HepG2 (cell line): ENCODE measurements around the gene BMPR2. TPM values are rescaled to one million over a fixed set of nuclear protein-coding genes. Genes with fewer than 3 reads are reported as not detected.

Experiments
- CREB1 ChIP-seq, 2 experiments: fragments of 450-650 bp in 1 of 2; IDR thresholded peaks; 2 replicates each; pipeline ENCODE4 v1.6.1; 2016 to 2017; ENCODE audit warnings: control low read depth in 1 of 2, mild to moderate bottlenecking in 1 of 2, missing compliant biosample characterization in 1 of 2, missing genetic modification characterization in 1 of 2
- GLI4 ChIP-seq: sonication (generic); formaldehyde crosslinking; IDR thresholded peaks from 2 replicates; pipeline ENCODE4 v1.5.1; 2020; ENCODE audit warnings: missing genetic modification reagents, mild to moderate bottlenecking, moderate library complexity, borderline replicate concordance
- JDP2 ChIP-seq: sonication (generic); formaldehyde crosslinking; IDR thresholded peaks from 2 replicates; pipeline ENCODE4 v1.8.1; 2022; ENCODE audit warnings: missing genetic modification reagents, borderline replicate concordance
- KLF16 ChIP-seq, 2 experiments: sonication (generic) in 1 of 2; formaldehyde crosslinking in 1 of 2; IDR thresholded peaks; 2 replicates each; pipeline versions ENCODE4 v1.6.1 to v1.8.0; 2016 to 2023; ENCODE audit warnings: missing genetic modification reagents in 2 of 2, missing compliant biosample characterization in 1 of 2
- SPEN ChIP-seq: sonication (generic); formaldehyde crosslinking; IDR thresholded peaks from 2 replicates; pipeline ENCODE4 v1.5.1; 2020; ENCODE audit warnings: low read depth, mild to moderate bottlenecking, missing genetic modification reagents
- TCF12 ChIP-seq, 2 experiments: fragments of 450-650 bp in 1 of 2; sonication (generic) in 1 of 2; formaldehyde crosslinking in 1 of 2; IDR thresholded peaks; 2 replicates each; pipeline versions ENCODE4 v1.6.1 to v1.8.0; 2017 to 2022; ENCODE audit warnings: antibody characterized with exemption in 1 of 2, mild to moderate bottlenecking in 1 of 2, missing genetic modification reagents in 1 of 2, moderate library complexity in 1 of 2
- TEAD3 ChIP-seq: optimal IDR thresholded peaks from 2 replicates; pipeline ENCODE3; 2016; ENCODE audit warnings: borderline replicate concordance
- ZFP41 ChIP-seq: sonication (generic); formaldehyde crosslinking; IDR thresholded peaks from 2 replicates; pipeline ENCODE4 v1.4.0; 2020; ENCODE audit warnings: mild to moderate bottlenecking, missing genetic modification reagents, borderline replicate concordance
- ZNF136 ChIP-seq: sonication (generic); formaldehyde crosslinking; IDR thresholded peaks from 2 replicates; pipeline ENCODE4 v1.8.1; 2022; ENCODE audit warnings: low read depth, mild to moderate bottlenecking, moderate library complexity, missing genetic modification reagents
- ZNF550 ChIP-seq: sonication (generic); formaldehyde crosslinking; IDR thresholded peaks from 2 replicates; pipeline ENCODE4 v1.4.0; 2020; ENCODE audit warnings: mild to moderate bottlenecking, missing genetic modification reagents, borderline replicate concordance
- polyA plus RNA-seq, 8 experiments: library from polyadenylated mRNA; depleted of rRNA in 3 of 8; stranded (reverse) in 7 of 8; unstranded in 1 of 8; fragments of >200 nt; fragmentation: Illumina TruSeq in 4 of 8; extraction: Trizol in 4 of 8; gene quantifications; 2 replicates each; pipeline versions ENCODE4 v1.2.1 to v1.2.3, GENCODE V29; 2011 to 2016; ENCODE audit warnings: low read depth in 4 of 8, missing spikeins in 1 of 8, mixed read lengths in 1 of 8; ENCODE audit not compliant: insufficient read depth in 1 of 8
- total RNA-seq, 5 experiments: library from RNA; depleted of rRNA; stranded (reverse); fragments of >200 nt; fragmentation: Illumina TruSeq; extraction: Trizol; gene quantifications; 2 replicates each; pipeline ENCODE4 v1.2.3, GENCODE V29; 2016; ENCODE audit warnings: low read depth in 1 of 5
- TF ChIP-seq, protein P1 (sequence below): sonication (generic); formaldehyde crosslinking; IDR thresholded peaks from 2 replicates; pipeline ENCODE4 v1.4.0; 2020; ENCODE audit warnings: missing genetic modification reagents
- TF ChIP-seq, protein P2 (sequence below): fragments of 450-650 bp; IDR thresholded peaks from 2 replicates; pipeline ENCODE4 v1.6.1; 2017; ENCODE audit warnings: mild to moderate bottlenecking
- TF ChIP-seq, protein P3 (sequence below): IDR thresholded peaks from 2 replicates; pipeline ENCODE4 v1.6.1; 2016
- TF ChIP-seq, protein P4 (sequence below): sonication (generic); formaldehyde crosslinking; IDR thresholded peaks from 2 replicates; pipeline ENCODE4 v1.8.0; 2022; ENCODE audit warnings: mild to moderate bottlenecking, missing genetic modification reagents
- TF ChIP-seq, protein P5 (sequence below): sonication (generic); formaldehyde crosslinking; conservative IDR thresholded peaks from 2 replicates; pipeline ENCODE4 v1.4.0; 2020; ENCODE audit warnings: missing genetic modification reagents

BMPR2 gene
- total and polyA plus RNA-seq, 2 of the 13 experiments (the other 11 are each of a cell fraction or from before 2014, with no cell fraction given): 5.5 to 10.3 TPM

DNA sequence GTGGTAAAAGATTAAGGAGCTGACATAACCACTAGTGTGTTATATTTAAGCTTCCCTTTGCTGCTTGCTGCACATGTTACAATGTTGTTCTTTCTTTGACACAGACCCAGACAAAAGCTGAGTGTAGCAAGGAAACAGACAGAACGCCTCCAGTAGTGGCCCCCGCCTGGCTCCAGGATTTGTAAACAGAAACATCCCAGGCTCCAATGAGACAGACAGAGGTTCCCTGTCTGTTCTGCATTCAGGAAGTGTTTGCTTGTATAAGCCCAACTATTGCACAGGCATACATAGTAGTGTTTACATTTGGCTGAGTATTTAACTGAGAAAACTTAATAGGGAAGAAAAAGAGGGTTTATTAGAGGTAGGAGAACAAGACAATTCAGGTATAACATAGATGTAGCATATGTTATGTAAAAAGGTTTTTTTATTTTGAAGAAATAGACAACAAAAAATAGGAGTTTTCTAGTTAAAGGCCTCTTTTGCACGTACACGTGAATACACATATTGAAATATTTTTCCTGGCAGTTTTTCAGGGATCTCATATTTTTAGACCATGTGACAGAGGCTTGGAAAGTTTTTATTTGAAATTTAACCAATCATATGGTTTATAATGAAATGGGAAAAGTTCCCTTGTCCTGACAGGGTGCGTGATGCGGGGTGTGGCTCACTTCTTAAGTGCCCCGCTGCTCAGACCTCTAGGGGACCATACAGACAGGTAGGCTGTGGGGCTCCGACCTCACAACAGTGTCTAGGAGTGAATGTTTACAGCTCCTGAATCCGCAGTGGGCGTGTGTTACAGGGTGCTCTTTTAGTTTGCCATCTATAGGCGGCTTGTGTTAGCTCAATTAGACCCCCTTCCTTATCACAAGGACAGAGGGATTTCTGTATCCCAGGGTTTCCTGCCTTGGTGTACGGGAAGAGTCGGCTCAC lies 118.4 kb downstream of the BMPR2 start (continued):
- no peak for TF ChIP-seq ZFP41 (CRISPR knock-in tag)
- TF ChIP-seq, protein P1, sequence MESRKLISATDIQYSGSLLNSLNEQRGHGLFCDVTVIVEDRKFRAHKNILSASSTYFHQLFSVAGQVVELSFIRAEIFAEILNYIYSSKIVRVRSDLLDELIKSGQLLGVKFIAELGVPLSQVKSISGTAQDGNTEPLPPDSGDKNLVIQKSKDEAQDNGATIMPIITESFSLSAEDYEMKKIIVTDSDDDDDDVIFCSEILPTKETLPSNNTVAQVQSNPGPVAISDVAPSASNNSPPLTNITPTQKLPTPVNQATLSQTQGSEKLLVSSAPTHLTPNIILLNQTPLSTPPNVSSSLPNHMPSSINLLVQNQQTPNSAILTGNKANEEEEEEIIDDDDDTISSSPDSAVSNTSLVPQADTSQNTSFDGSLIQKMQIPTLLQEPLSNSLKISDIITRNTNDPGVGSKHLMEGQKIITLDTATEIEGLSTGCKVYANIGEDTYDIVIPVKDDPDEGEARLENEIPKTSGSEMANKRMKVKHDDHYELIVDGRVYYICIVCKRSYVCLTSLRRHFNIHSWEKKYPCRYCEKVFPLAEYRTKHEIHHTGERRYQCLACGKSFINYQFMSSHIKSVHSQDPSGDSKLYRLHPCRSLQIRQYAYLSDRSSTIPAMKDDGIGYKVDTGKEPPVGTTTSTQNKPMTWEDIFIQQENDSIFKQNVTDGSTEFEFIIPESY (CRISPR knock-in tag): 0 out of 2 replicates have a peak, but pooled peaks have one; percentile 26
- TF ChIP-seq SPEN: no peak
- TF ChIP-seq, protein P2, sequence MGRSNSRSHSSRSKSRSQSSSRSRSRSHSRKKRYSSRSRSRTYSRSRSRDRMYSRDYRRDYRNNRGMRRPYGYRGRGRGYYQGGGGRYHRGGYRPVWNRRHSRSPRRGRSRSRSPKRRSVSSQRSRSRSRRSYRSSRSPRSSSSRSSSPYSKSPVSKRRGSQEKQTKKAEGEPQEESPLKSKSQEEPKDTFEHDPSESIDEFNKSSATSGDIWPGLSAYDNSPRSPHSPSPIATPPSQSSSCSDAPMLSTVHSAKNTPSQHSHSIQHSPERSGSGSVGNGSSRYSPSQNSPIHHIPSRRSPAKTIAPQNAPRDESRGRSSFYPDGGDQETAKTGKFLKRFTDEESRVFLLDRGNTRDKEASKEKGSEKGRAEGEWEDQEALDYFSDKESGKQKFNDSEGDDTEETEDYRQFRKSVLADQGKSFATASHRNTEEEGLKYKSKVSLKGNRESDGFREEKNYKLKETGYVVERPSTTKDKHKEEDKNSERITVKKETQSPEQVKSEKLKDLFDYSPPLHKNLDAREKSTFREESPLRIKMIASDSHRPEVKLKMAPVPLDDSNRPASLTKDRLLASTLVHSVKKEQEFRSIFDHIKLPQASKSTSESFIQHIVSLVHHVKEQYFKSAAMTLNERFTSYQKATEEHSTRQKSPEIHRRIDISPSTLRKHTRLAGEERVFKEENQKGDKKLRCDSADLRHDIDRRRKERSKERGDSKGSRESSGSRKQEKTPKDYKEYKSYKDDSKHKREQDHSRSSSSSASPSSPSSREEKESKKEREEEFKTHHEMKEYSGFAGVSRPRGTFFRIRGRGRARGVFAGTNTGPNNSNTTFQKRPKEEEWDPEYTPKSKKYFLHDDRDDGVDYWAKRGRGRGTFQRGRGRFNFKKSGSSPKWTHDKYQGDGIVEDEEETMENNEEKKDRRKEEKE: no peak
- peak in 1 of 2 experiments; percentile 82; a peak in 1 of 4 replicates for TF ChIP-seq KLF16 (CRISPR knock-in tag; IDR thresholded peaks at IDR 0.05)
- TF ChIP-seq, protein P3, sequence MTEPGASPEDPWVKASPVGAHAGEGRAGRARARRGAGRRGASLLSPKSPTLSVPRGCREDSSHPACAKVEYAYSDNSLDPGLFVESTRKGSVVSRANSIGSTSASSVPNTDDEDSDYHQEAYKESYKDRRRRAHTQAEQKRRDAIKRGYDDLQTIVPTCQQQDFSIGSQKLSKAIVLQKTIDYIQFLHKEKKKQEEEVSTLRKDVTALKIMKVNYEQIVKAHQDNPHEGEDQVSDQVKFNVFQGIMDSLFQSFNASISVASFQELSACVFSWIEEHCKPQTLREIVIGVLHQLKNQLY (CRISPR knock-in tag): 0 out of 2 replicates have a peak, but pooled peaks have one; percentile 12
- no peak for TF ChIP-seq CREB1 (IDR thresholded peaks at IDR 0.05)
- TF ChIP-seq CREB1 (CRISPR knock-in tag; IDR thresholded peaks at IDR 0.05): peak; percentile 75
- TF ChIP-seq JDP2 (CRISPR knock-in tag): no peak
- TF ChIP-seq ZNF550 (CRISPR knock-in tag): no peak
- TF ChIP-seq TCF12 (IDR thresholded peaks at IDR 0.05): no peak
- 0 out of 2 replicates have a peak, but pooled peaks have one; percentile 30 for TF ChIP-seq TCF12 (CRISPR knock-in tag; IDR thresholded peaks at IDR 0.05)
- peak; percentile 57; the same call in 1 of the 2 replicates for TF ChIP-seq ZNF136 (CRISPR knock-in tag)
- TF ChIP-seq GLI4 (CRISPR knock-in tag): no peak
- peak; percentile 67 for TF ChIP-seq TEAD3 (CRISPR knock-in tag)
- TF ChIP-seq, protein P4, sequence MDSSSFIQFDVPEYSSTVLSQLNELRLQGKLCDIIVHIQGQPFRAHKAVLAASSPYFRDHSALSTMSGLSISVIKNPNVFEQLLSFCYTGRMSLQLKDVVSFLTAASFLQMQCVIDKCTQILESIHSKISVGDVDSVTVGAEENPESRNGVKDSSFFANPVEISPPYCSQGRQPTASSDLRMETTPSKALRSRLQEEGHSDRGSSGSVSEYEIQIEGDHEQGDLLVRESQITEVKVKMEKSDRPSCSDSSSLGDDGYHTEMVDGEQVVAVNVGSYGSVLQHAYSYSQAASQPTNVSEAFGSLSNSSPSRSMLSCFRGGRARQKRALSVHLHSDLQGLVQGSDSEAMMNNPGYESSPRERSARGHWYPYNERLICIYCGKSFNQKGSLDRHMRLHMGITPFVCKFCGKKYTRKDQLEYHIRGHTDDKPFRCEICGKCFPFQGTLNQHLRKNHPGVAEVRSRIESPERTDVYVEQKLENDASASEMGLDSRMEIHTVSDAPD (CRISPR knock-in tag): no peak
- TF ChIP-seq, protein P5, sequence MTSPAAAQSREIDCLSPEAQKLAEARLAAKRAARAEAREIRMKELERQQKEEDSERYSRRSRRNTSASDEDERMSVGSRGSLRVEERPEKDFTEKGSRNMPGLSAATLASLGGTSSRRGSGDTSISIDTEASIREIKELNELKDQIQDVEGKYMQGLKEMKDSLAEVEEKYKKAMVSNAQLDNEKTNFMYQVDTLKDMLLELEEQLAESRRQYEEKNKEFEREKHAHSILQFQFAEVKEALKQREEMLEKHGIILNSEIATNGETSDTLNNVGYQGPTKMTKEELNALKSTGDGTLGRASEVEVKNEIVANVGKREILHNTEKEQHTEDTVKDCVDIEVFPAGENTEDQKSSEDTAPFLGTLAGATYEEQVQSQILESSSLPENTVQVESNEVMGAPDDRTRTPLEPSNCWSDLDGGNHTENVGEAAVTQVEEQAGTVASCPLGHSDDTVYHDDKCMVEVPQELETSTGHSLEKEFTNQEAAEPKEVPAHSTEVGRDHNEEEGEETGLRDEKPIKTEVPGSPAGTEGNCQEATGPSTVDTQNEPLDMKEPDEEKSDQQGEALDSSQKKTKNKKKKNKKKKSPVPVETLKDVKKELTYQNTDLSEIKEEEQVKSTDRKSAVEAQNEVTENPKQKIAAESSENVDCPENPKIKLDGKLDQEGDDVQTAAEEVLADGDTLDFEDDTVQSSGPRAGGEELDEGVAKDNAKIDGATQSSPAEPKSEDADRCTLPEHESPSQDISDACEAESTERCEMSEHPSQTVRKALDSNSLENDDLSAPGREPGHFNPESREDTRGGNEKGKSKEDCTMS (CRISPR knock-in tag): no peak
